Heart left ventricle (tissue), 16 donors: Measurements from ENCODE around the gene MAGEC3. TPM values are rescaled to one million over a fixed set of nuclear protein-coding genes. Genes with fewer than 3 reads are reported as not detected.

ENCODE experiments used
- ATAC-seq, 4 donors: fragments of 200-7000 bp; cut with Tn5 transposase; one replicate each; pipeline ENCODE4 v1.9.1; 2020 to 2022; ENCODE audit warnings: moderate library complexity in 4 of 4, mild to moderate bottlenecking in 3 of 4, moderate number of reproducible peaks in 1 of 4
- DNase-seq, 5 donors: peaks; one replicate each; pipeline ENCODE4 v3.0.0-alpha.2; 2020
- H3K27ac ChIP-seq, 12 donors: fragments of 200-600 bp; sonication (generic) in 4 of 12; one replicate each; pipeline versions ENCODE4 v1.5.0 to v1.8.0; 2016 to 2022; ENCODE audit warnings: mild to moderate bottlenecking in 2 of 12
- H3K27me3 ChIP-seq, 9 donors: fragments of 200-600 bp; sonication (generic) in 2 of 9; one replicate each; pipeline versions ENCODE4 v1.5.1 to v1.8.0; 2016 to 2022; ENCODE audit warnings: mild to moderate bottlenecking in 3 of 9
- H3K36me3 ChIP-seq, 9 donors: fragments of 200-600 bp; sonication (generic) in 2 of 9; one replicate each; pipeline versions ENCODE4 v1.5.0 to v1.8.0; 2018 to 2022; ENCODE audit warnings: mild to moderate bottlenecking in 2 of 9
- H3K4me1 ChIP-seq, 12 donors: fragments of 200-600 bp; sonication (generic) in 4 of 12; one replicate each; pipeline versions ENCODE4 v1.5.0 to v1.8.0; 2016 to 2022; ENCODE audit warnings: mild to moderate bottlenecking in 3 of 12
- H3K4me3 ChIP-seq, 12 donors: fragments of 200-600 bp; sonication (generic) in 4 of 12; one replicate each; pipeline versions ENCODE4 v1.5.0 to v1.8.0; 2017 to 2022; ENCODE audit warnings: mild to moderate bottlenecking in 9 of 12, moderate library complexity in 4 of 12
- H3K9me3 ChIP-seq, 12 donors: fragments of 200-600 bp; sonication (generic) in 4 of 12; one replicate each; pipeline versions ENCODE4 v1.5.0 to v1.8.0; 2016 to 2022; ENCODE audit warnings: mild to moderate bottlenecking in 1 of 12
- CTCF ChIP-seq, 12 donors: fragments of 200-600 bp; sonication (generic) in 4 of 12; IDR thresholded peaks; one replicate each; pipeline versions ENCODE4 v1.5.0 to v1.8.0; 2018 to 2022; ENCODE audit warnings: antibody characterized with exemption in 12 of 12, mild to moderate bottlenecking in 5 of 12
- POLR2A ChIP-seq, 2 donors: fragments of 450-650 bp; IDR thresholded peaks; one replicate each; pipeline ENCODE4 v1.6.1; 2017; ENCODE audit warnings: antibody characterized with exemption in 2 of 2, mild to moderate bottlenecking in 2 of 2, moderate library complexity in 2 of 2
- WGBS, 4 donors: extraction: QIAGEN DNeasy Blood & Tissue Kit in 2 of 4; methylation state at CpG; one replicate each; pipeline versions ENCODE4 v1.1.5 to v1.1.7; 2013 to 2018; 5-methylcytosine and 5-hydroxymethylcytosine counted together
- intact Hi-C, 10 donors: fragments of 100-400 bp; cut with DNase I; formaldehyde crosslinking; loops; one replicate each; pipeline versions ENCODE4 v1.11.1 to v1.14.2; 2022
- polyA plus RNA-seq, 2 donors: library from polyadenylated mRNA; stranded (reverse); fragments of 200-250 nt; gene quantifications; one replicate each; pipeline ENCODE4 v1.2.3, GENCODE V29; 2013
- total RNA-seq, 9 donors: library from RNA; depleted of rRNA in 2 of 9; stranded (reverse); fragments of >200 nt in 2 of 9; fragmentation: NEBNext Ultra II Directional in 3 of 9; extraction: Animal tissue kit (Norgen Biotek cat#: 25700) in 3 of 9; gene quantifications; one replicate each; pipeline versions ENCODE4 v1.1.0 to v1.2.4, GENCODE V29; 2016 to 2023
- donor health status: ischemic (EF 13 %, LVEDD 7.1; RV severe dilation, severe dysfunction).
- donor health status: healthy with polysubstance abuse.
- donor health status: DM: no; HTN: yes; CAD: no.
- donor health status: DM: no; HTN: no; CAD: no.
- donor health status: ischemic (EF 25% LVEDD 6.9; RV normal size, moderate dysfunction).
- donor health status: ischemic (EF 25% LVEDD 5.7; RV mildly dilated, moderate dysfunction).
- donor health status: healthy.
- donor health status: DM: yes; HTN: yes; CAD: no.
- donor health status: ischemic (EF 35%, LVEDD 5.7; RV mildly dilated, moderate dysfunction).
- donor health status: nonischemic (EF 11% LVEDD 7.7; RV severe dilation, severe dysfunction).
- donor health status: DM: yes; HTN: yes; CAD: no.
- donor health status: PGD.
- donor health status: ischemic (EF 29% LVEDD 5.4; RV normal size, mild dysfunction).
- donor health status: nonischemic (EF 23%, LVEDD 6.1; RV moderate dilation, normal function).

The MAGEC3 gene
- total and polyA plus RNA-seq, 11 donors, result 0.29 to 0.69 TPM; not detected in 9

- 85 to 91% (median 90%) methylated on average over 16 to 25 of the region's 25 CpGs for WGBS, 4 donors
- ATAC-seq, result no peak
Observed at GRCh38 chrX:141903400-141904155, 65.5 kb downstream of the MAGEC3 start, which contains the start of gene MAGEC1. Gene MAGEC1, plus strand, starts transcription at chrX:141903894. Its CDS starts 1,179 bp downstream, at chrX:141905073.

GRCh38 chrX:141904262-141904661 lies 66.1 kb downstream of the MAGEC3 start:
- no peak for DNase-seq
- no peak for ATAC-seq
- H3K27ac ChIP-seq, result no peak overlapping the region
- 79 to 90% (median 87%) methylated on average over 2 to 6 of the region's 6 CpGs for WGBS, 4 donors
- intact Hi-C loops, result no loop called here
- no peaks in the 10 kb centered on the region for H3K27me3 ChIP-seq
- TF ChIP-seq CTCF (IDR thresholded peaks at IDR 0.05) (no peak), POLR2A (IDR thresholded peaks at IDR 0.05) (no peak)
- H3K36me3 ChIP-seq, result no peaks in the 10 kb centered on the region
- no peaks in the 10 kb centered on the region for H3K4me1 ChIP-seq
- no peak overlapping the region for H3K4me3 ChIP-seq
- peaks cover 0 to 6% (median 0%) of the 10 kb centered on the region in 12 donors for H3K9me3 ChIP-seq

More at GRCh38 chrX:141903400-141904155, 65.5 kb downstream of the MAGEC3 start, which contains the start of gene MAGEC1:
- no peaks in the 10 kb centered on the region for H3K27me3 ChIP-seq
- intact Hi-C loops, result no loop called here
- H3K4me3 ChIP-seq, result no peak within 1 kb of the TSS
- no peaks in the 10 kb centered on the region for H3K4me1 ChIP-seq
- no peak for DNase-seq
- no peak within 1 kb of the TSS for H3K27ac ChIP-seq
- no peaks in the 10 kb centered on the region for H3K36me3 ChIP-seq
- TF ChIP-seq CTCF (IDR thresholded peaks at IDR 0.05) (no peak), POLR2A (IDR thresholded peaks at IDR 0.05) (no peak)
- peaks cover 0 to 6% (median 0%) of the 10 kb centered on the region in 12 donors for H3K9me3 ChIP-seq

GRCh38 chrX:141917801-141918200 lies 79.7 kb downstream of the MAGEC3 start:
- DNase-seq (no peak), ATAC-seq (no peak)
- no peaks in the 10 kb centered on the region for H3K36me3 ChIP-seq
- intact Hi-C loops, result no loop called here
- WGBS, 4 donors, result 38 to 63% (median 49%) methylated on average over 3 of the region's 3 CpGs
- H3K27ac ChIP-seq, result no peak overlapping the region
- no peaks in the 10 kb centered on the region for H3K9me3 ChIP-seq
- H3K4me3 ChIP-seq, result no peak overlapping the region
- H3K4me1 ChIP-seq, result no peaks in the 10 kb centered on the region
- no peak for TF ChIP-seq POLR2A (IDR thresholded peaks at IDR 0.05)
- TF ChIP-seq CTCF (IDR thresholded peaks at IDR 0.05), result no peak
- H3K27me3 ChIP-seq, result no peaks in the 10 kb centered on the region

GRCh38 chrX:141924293-141924692 lies 86.2 kb downstream of the MAGEC3 start:
- no peak for ATAC-seq
- H3K4me3 ChIP-seq, result no peak overlapping the region
- 76 to 84% (median 80%) methylated on average over 2 of the region's 2 CpGs for WGBS, 4 donors

More at GRCh38 chrX:141924293-141924692, 86.2 kb downstream of the MAGEC3 start:
- no peak for DNase-seq
- no peaks in the 10 kb centered on the region for H3K9me3 ChIP-seq
- no peaks in the 10 kb centered on the region for H3K4me1 ChIP-seq
- no peak for TF ChIP-seq CTCF (IDR thresholded peaks at IDR 0.05)
- TF ChIP-seq POLR2A (IDR thresholded peaks at IDR 0.05), result no peak
- H3K27ac ChIP-seq, result no peak overlapping the region
- no peaks in the 10 kb centered on the region for H3K27me3 ChIP-seq
- no peaks in the 10 kb centered on the region for H3K36me3 ChIP-seq
- intact Hi-C loops, result no loop called here
